Activated T-cell treated with anti-CD3 and anti-CD28 coated beads, Interleukin-2, amount 50 U/mL, for 72 hours (primary cell): Measurements from ENCODE around the gene MAP4. TPM values are rescaled to one million over a fixed set of nuclear protein-coding genes. Genes with fewer than 3 reads are reported as not detected.
"Not testable (repeated sequence)": the region's sequence is repeated elsewhere in the genome, so short reads cannot be mapped to it uniquely, and the experiment has no call there.

Source experiments
- ATAC-seq, 2 donors: fragments of 150-1000 bp; cut with Tn5 transposase; replicated peaks in 1 of 2; 2 replicates each; pipeline ENCODE4 v1.10.0; 2021; ENCODE audit warnings: moderate library complexity in 2 of 2, mild to moderate bottlenecking in 1 of 2
- DNase-seq, 2 donors: peaks; one replicate each; pipeline ENCODE4 v3.0.0; 2021 to 2022; ENCODE audit warnings: mixed read lengths in 1 of 2
- H3K27ac Mint-ChIP-seq: one replicate; pipeline ENCODE4 v1.8.0; 2022; ENCODE audit warnings: mild to moderate bottlenecking, moderate library complexity, mixed read lengths
- H3K27me3 Mint-ChIP-seq: one replicate; pipeline ENCODE4 v1.8.0; 2022; ENCODE audit warnings: low read depth, mixed read lengths
- H3K36me3 Mint-ChIP-seq, 2 donors: one replicate each; pipeline ENCODE4 v1.8.0; 2022; ENCODE audit warnings: mixed read lengths in 2 of 2, mild to moderate bottlenecking in 1 of 2; ENCODE audit not compliant: insufficient read depth in 2 of 2
- H3K4me1 Mint-ChIP-seq: one replicate; pipeline ENCODE4 v1.8.0; 2022; ENCODE audit warnings: low read depth, mixed read lengths
- H3K4me3 Mint-ChIP-seq, 2 donors: one replicate each; pipeline ENCODE4 v1.8.0; 2022; ENCODE audit warnings: mild to moderate bottlenecking in 2 of 2, mixed read lengths in 2 of 2, moderate library complexity in 2 of 2
- H3K9me3 Mint-ChIP-seq, 2 donors: one replicate each; pipeline ENCODE4 v1.8.0; 2022; ENCODE audit warnings: mixed read lengths in 2 of 2
- total RNA-seq, 2 donors: library from RNA; stranded (reverse); gene quantifications; one replicate each; pipeline ENCODE4 v1.2.3, GENCODE V29; 2022

The MAP4 gene
- total RNA-seq, 2 donors from 2014 or later, result 135 to 149 TPM

GRCh38 chr3:47895241-47895640 lies 121.0 kb downstream of the MAP4 start:
- no peak overlapping the region for H3K27ac Mint-ChIP-seq
- DNase-seq, result no peak
- no peak overlapping the region for H3K4me3 Mint-ChIP-seq
- H3K9me3 Mint-ChIP-seq, result no peaks in the 10 kb centered on the region
- peaks cover 1 to 2% of the 10 kb centered on the region in 2 donors for H3K36me3 Mint-ChIP-seq
- no peaks in the 10 kb centered on the region for H3K4me1 Mint-ChIP-seq
- H3K27me3 Mint-ChIP-seq, result no peaks in the 10 kb centered on the region
- ATAC-seq, result no peak

GRCh38 chr3:47892286-47893040 lies 123.8 kb downstream of the MAP4 start:
- H3K36me3 Mint-ChIP-seq, result peaks cover 2 to 5% of the 10 kb centered on the region in 2 donors
- no peaks in the 10 kb centered on the region for H3K9me3 Mint-ChIP-seq
- no peak overlapping the region for H3K27ac Mint-ChIP-seq
- DNase-seq (no peak), ATAC-seq (no peak)
- no peaks in the 10 kb centered on the region for H3K4me1 Mint-ChIP-seq
- no peak overlapping the region for H3K4me3 Mint-ChIP-seq
- no peaks in the 10 kb centered on the region for H3K27me3 Mint-ChIP-seq

- Mint-ChIP-seq H3K9me3 (no peaks in the 10 kb centered on the region), H3K27ac (no peak overlapping the region), H3K36me3 (peaks cover 2 to 6% of the 10 kb centered on the region in 2 donors), H3K4me1 (no peaks in the 10 kb centered on the region), H3K27me3 (no peaks in the 10 kb centered on the region), H3K4me3 (no peak overlapping the region)
- no peak for ATAC-seq
- DNase-seq, result no peak
Measured at GRCh38 chr3:47891613-47892005, 124.6 kb downstream of the MAP4 start.

- DNase-seq (no peak), ATAC-seq (no peak)
- no peaks in the 10 kb centered on the region for H3K4me1 Mint-ChIP-seq
- H3K9me3 Mint-ChIP-seq, result no peaks in the 10 kb centered on the region
- no peak overlapping the region for H3K27ac Mint-ChIP-seq
- no peaks in the 10 kb centered on the region for H3K27me3 Mint-ChIP-seq
- no peak overlapping the region for H3K4me3 Mint-ChIP-seq
- peaks cover 2 to 9% of the 10 kb centered on the region in 2 donors for H3K36me3 Mint-ChIP-seq
Measured at GRCh38 chr3:47890828-47891612, 125.2 kb downstream of the MAP4 start.

GRCh38 chr3:47890126-47890827 lies 125.9 kb downstream of the MAP4 start:
- Mint-ChIP-seq H3K36me3 (peaks cover 2 to 9% of the 10 kb centered on the region in 2 donors), H3K27ac (no peak overlapping the region), H3K4me3 (no peak overlapping the region), H3K27me3 (no peaks in the 10 kb centered on the region), H3K9me3 (no peaks in the 10 kb centered on the region), H3K4me1 (no peaks in the 10 kb centered on the region)
- ATAC-seq (no peak), DNase-seq (no peak)

DNA sequence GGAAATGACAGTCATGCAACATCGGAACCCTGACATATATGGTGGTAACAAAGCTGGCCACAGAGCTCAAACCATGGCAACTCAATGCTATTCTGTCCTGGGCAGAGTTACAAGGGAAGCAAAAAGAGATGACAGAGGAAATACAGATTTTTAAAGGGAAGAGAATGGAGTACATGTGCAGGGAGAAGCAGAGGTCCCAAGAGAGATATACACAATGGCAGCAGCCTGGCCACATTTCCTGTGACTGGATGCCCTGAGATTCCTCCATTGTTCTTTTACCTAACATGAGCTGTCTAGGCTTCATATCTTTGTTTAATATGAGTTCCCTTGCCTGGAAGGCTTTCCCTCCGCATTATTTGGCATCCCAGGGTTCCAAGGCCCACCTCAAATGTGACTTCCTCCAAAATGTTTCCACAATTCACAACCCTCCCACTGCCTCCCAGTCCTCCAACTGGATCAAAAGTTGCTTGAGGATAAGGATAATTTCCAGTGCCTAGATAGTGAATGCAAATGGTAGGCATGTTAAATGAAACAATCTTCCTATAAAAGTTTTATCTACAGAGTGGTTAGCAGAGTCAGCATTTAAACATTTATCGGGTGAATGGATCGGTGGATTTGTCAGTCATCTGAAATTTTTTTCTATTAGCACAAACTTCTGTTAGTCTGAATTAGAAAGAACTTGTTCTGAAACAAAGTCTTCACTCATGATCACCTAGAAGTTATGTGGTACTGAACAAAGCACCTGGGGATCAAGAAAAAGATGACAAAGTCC lies 127.0 kb downstream of the MAP4 start:
- ATAC-seq, result no peak
- no peak for DNase-seq
- Mint-ChIP-seq H3K9me3 (no peaks in the 10 kb centered on the region), H3K4me1 (no peaks in the 10 kb centered on the region), H3K4me3 (no peak overlapping the region), H3K27me3 (no peaks in the 10 kb centered on the region), H3K27ac (peak overlapping the region; percentile 59), H3K36me3 (peaks cover 2 to 12% of the 10 kb centered on the region in 2 donors)

DNA sequence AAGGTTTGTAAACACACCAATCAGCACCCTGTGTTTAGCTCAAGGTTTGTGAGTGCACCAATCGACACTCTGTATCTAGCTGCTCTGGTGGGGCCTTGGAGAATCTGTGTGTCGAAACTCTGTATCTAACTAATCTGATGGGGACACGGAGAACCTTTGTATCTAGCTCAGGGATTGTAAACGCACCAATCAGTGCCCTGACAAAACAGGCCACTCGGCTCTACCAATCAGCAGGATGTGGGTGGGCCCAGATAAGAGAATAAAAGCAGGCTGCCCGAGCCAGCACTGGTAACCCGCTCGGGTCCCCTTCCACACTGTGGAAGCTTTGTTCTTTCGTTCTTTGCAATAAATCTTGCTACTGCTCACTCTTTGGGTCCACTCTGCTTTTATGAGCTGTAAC lies 128.2 kb downstream of the MAP4 start:
- H3K27me3 Mint-ChIP-seq, H3K9me3 Mint-ChIP-seq, H3K27ac Mint-ChIP-seq, DNase-seq, H3K4me1 Mint-ChIP-seq, ATAC-seq, H3K4me3 Mint-ChIP-seq: not testable (repeated sequence)
- H3K36me3 Mint-ChIP-seq, result peaks cover 2 to 12% of the 10 kb centered on the region in 2 donors

DNA sequence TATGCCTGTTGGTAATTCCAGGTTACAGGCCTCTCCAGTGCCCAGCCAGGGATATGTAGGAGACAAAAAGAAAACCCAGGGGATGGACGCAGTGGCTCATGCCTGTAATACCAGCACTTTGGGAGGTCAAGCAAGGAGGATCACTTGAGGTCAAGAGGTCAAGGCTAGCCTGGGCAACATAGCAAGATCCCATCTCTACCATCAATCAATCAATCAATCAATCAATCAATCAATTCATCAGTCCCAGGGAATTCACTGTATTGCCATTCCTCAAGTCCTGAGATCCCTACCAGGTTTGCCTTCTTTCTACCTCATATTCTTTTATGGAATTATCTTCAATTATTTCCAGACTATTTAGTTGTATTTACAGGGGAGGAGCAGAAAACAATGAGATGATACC lies 131.0 kb downstream of the MAP4 start:
- Mint-ChIP-seq H3K27ac (no peak overlapping the region), H3K27me3 (no peaks in the 10 kb centered on the region), H3K4me1 (no peaks in the 10 kb centered on the region), H3K9me3 (no peaks in the 10 kb centered on the region), H3K36me3 (peaks cover 0 to 11% of the 10 kb centered on the region in 2 donors), H3K4me3 (no peak overlapping the region)
- DNase-seq, result no peak
- ATAC-seq, result no peak

- Mint-ChIP-seq H3K36me3 (peaks cover 0 to 11% of the 10 kb centered on the region in 2 donors), H3K4me3 (no peak overlapping the region), H3K4me1 (no peaks in the 10 kb centered on the region), H3K9me3 (no peaks in the 10 kb centered on the region), H3K27ac (no peak overlapping the region), H3K27me3 (no peaks in the 10 kb centered on the region)
- ATAC-seq (no peak), DNase-seq (no peak)
Measured at GRCh38 chr3:47884603-47885002, 131.6 kb downstream of the MAP4 start.

GRCh38 chr3:47882338-47882737 lies 133.9 kb downstream of the MAP4 start:
- H3K4me3 Mint-ChIP-seq, result no peak overlapping the region
- no peaks in the 10 kb centered on the region for H3K27me3 Mint-ChIP-seq
- no peak overlapping the region for H3K27ac Mint-ChIP-seq
- no peaks in the 10 kb centered on the region for H3K4me1 Mint-ChIP-seq
- H3K36me3 Mint-ChIP-seq, result peaks cover 0 to 7% of the 10 kb centered on the region in 2 donors
- ATAC-seq (no peak), DNase-seq (no peak)
- H3K9me3 Mint-ChIP-seq, result no peaks in the 10 kb centered on the region

- Mint-ChIP-seq H3K4me3 (no peak overlapping the region), H3K27ac (peak overlapping the region; percentile 26), H3K9me3 (no peaks in the 10 kb centered on the region), H3K36me3 (peaks cover 0 to 2% of the 10 kb centered on the region in 2 donors), H3K4me1 (no peaks in the 10 kb centered on the region), H3K27me3 (no peaks in the 10 kb centered on the region)
- DNase-seq (no peak), ATAC-seq (no peak)
Measured at GRCh38 chr3:47877719-47878118, 138.5 kb downstream of the MAP4 start.

DNA sequence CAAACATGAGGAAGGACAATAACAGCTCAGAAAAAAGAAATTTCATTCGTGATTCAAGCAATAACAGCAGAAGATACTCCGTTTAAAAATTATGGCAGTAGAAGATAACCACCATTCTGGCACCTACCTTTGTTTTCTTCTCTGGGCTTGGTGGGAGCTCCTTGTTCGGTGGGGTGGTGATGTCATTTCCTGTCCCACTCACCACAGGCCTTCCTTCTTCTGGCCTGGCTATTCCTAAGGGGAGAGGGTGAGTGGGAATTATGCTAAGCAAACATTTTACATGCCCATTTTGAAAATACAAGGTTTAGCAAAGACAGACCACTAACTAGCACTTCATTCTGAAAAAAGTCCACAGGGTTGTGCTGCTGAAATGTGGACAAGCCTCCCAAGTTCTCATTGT lies 138.9 kb downstream of the MAP4 start:
- Mint-ChIP-seq H3K27me3 (no peaks in the 10 kb centered on the region), H3K27ac (no peak overlapping the region), H3K9me3 (no peaks in the 10 kb centered on the region), H3K4me3 (no peak overlapping the region), H3K36me3 (peaks cover 0 to 2% of the 10 kb centered on the region in 2 donors), H3K4me1 (no peaks in the 10 kb centered on the region)
- ATAC-seq (no peak), DNase-seq (no peak)
